ENCODE measurements around the gene PCP4. TPM values are rescaled to one million over a fixed set of nuclear protein-coding genes. Genes with fewer than 3 reads are reported as not detected.

PCP4 gene
- total RNA-seq, 1 donor = not detected

DNA sequence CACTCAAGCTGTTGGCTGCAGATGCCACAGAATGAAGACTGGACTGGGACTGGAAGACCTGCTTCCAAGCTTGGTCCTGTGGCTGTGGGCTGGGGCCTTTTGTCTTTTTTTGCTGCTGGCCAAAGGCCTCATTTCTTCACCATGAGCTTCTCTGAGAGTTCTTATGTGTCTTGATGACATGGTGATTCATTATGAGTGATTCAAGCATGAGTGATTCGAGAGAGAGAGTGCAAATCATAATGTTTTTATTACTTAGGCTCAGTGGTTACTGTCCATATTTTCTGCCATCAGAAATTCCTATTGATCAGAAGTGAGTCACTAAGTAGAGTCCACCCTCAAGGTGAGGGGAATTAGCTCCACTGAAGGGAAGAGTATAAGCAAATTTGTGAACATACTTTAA, 94.0 kb downstream of the PCP4 start:
- H3K4me3 ChIP-seq (ENCODE audit: low read depth, low read length) = no peak overlapping the region
- DNase-seq (ENCODE audit: low read depth) = no peak
- TF ChIP-seq, protein P1, sequence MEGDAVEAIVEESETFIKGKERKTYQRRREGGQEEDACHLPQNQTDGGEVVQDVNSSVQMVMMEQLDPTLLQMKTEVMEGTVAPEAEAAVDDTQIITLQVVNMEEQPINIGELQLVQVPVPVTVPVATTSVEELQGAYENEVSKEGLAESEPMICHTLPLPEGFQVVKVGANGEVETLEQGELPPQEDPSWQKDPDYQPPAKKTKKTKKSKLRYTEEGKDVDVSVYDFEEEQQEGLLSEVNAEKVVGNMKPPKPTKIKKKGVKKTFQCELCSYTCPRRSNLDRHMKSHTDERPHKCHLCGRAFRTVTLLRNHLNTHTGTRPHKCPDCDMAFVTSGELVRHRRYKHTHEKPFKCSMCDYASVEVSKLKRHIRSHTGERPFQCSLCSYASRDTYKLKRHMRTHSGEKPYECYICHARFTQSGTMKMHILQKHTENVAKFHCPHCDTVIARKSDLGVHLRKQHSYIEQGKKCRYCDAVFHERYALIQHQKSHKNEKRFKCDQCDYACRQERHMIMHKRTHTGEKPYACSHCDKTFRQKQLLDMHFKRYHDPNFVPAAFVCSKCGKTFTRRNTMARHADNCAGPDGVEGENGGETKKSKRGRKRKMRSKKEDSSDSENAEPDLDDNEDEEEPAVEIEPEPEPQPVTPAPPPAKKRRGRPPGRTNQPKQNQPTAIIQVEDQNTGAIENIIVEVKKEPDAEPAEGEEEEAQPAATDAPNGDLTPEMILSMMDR (IDR thresholded peaks at IDR 0.05; ENCODE audit: insufficient read depth, low read length) = no peak

DNA sequence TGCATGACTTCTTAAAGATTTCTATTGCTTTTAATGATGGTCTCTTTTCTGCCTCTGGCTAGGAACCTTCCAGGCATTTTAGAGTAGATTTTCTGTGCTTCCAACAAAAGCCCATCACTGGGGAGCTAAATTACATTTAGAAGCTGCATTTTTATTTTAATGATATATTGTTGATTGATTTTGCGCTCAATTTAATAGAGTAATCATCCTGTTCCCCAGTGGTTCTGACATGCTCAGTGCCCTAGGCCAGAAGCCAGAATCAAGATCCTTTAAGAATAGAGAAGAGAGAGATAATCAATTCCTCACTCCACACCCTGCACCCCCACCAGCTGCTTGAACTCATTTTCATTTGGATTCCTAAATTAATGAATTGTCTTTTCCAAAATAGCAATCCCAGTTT, 97.8 kb downstream of the PCP4 start:
- DNase-seq (ENCODE audit: low read depth) = no peak
- H3K4me3 ChIP-seq (ENCODE audit: low read depth, low read length) = no peak overlapping the region
- TF ChIP-seq, protein P1 (IDR thresholded peaks at IDR 0.05; ENCODE audit: insufficient read depth, low read length) = no peak

- no peak overlapping the region for H3K4me3 ChIP-seq (ENCODE audit: low read depth, low read length)
- no peak for DNase-seq (ENCODE audit: low read depth)
- TF ChIP-seq, protein P1 (IDR thresholded peaks at IDR 0.05; ENCODE audit: insufficient read depth, low read length) = no peak
These were observed 99.5 kb downstream of the PCP4 start for GRCh38 chr21:39966786-39967185.

GRCh38 chr21:39968010-39968409, 100.8 kb downstream of the PCP4 start:
- no peak overlapping the region for H3K4me3 ChIP-seq (ENCODE audit: low read depth, low read length)
- DNase-seq (ENCODE audit: low read depth) = no peak
- TF ChIP-seq, protein P1 (IDR thresholded peaks at IDR 0.05; ENCODE audit: insufficient read depth, low read length) = no peak

DNA sequence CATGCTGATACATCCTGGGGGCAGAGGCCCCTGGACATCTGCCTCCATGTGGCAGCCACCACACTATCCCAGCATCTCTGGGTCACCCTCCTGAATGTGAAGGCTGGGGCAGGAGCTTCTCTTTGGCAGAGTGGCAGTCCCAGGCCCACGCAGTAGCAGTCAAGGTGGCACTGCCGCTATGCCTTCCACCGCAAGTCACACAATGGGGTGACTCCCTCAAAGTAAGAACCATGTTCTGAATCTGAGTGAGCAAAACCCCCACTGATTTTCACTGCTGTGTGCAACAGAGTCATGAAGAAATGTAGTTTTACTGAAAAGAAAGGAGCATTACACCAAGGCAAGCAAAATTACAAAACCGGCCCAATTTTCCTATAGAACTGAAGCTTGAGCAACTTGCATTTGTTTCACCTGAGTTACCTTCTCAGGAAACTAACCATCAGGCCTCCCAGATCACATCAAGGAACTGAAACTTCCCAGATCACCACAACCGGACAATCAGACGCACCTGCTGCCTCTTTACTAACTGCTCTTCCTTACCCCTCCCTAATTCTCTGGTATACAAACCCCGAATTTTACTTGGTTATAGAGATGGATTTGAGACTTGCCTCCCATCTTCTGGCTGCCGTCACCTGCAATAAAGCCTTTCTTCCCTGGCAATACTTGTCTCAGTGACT, 102.6 kb downstream of the PCP4 start:
- TF ChIP-seq, protein P1 (IDR thresholded peaks at IDR 0.05; ENCODE audit: insufficient read depth, low read length) = no peak
- H3K4me3 ChIP-seq (ENCODE audit: low read depth, low read length) = no peak overlapping the region

GRCh38 chr21:39971956-39972355, 104.7 kb downstream of the PCP4 start:
- DNase-seq (ENCODE audit: low read depth) = no peak
- H3K4me3 ChIP-seq (ENCODE audit: low read depth, low read length) = no peak overlapping the region
- TF ChIP-seq, protein P1 (IDR thresholded peaks at IDR 0.05; ENCODE audit: insufficient read depth, low read length) = no peak

More for the DNA sequence above, 102.6 kb downstream of the PCP4 start:
- no peak for DNase-seq (ENCODE audit: low read depth)

- TF ChIP-seq, protein P1 (IDR thresholded peaks at IDR 0.05; ENCODE audit: insufficient read depth, low read length) = no peak
- no peak for DNase-seq (ENCODE audit: low read depth)
- H3K4me3 ChIP-seq (ENCODE audit: low read depth, low read length) = no peak overlapping the region
These were observed 105.2 kb downstream of the PCP4 start for GRCh38 chr21:39972471-39972870.
